Neural cell (in vitro differentiated cells): ENCODE data around the gene COBLL1.

ENCODE experiments used
- EP300 ChIP-seq: fragments of 450-650 bp; conservative IDR thresholded peaks from 2 replicates; pipeline ENCODE4 v1.6.1; 2014; ENCODE audit warnings: antibody characterized with exemption, mild to moderate bottlenecking, moderate library complexity; ENCODE audit not compliant: poor library complexity, severe bottlenecking
- EZH2 ChIP-seq: fragments of 200-600, 300-800 bp; shearing (Covaris generic), sonication (generic); IDR thresholded peaks from 2 replicates; pipeline ENCODE4 v1.6.1; 2014; ENCODE audit warnings: antibody characterized with exemption, low read length, borderline replicate concordance, mild to moderate bottlenecking; ENCODE audit not compliant: insufficient read depth, poor library complexity, severe bottlenecking
- MXI1 ChIP-seq: fragments of 450-650 bp; conservative IDR thresholded peaks from 2 replicates; pipeline ENCODE4 v1.6.1; 2014; ENCODE audit warnings: antibody characterized with exemption, mild to moderate bottlenecking; ENCODE audit not compliant: poor library complexity, severe bottlenecking
- POLR2AphosphoS5 ChIP-seq: IDR thresholded peaks from 2 replicates; pipeline ENCODE4 v1.6.1; 2012
- RAD21 ChIP-seq: fragments of 450-650 bp; conservative IDR thresholded peaks from 2 replicates; pipeline ENCODE4 v1.6.1; 2014; ENCODE audit warnings: antibody characterized with exemption, mild to moderate bottlenecking, moderate library complexity
- REST ChIP-seq: IDR thresholded peaks from 2 replicates; pipeline ENCODE4 v1.6.1; 2012; ENCODE audit warnings: borderline replicate concordance
- SMC3 ChIP-seq: fragments of 450-650 bp; conservative IDR thresholded peaks from 2 replicates; pipeline ENCODE4 v1.6.1; 2014; ENCODE audit warnings: antibody characterized with exemption, mild to moderate bottlenecking, moderate library complexity; ENCODE audit not compliant: poor library complexity
- TAF1 ChIP-seq: IDR thresholded peaks from 2 replicates; pipeline ENCODE4 v1.6.1; 2012; ENCODE audit warnings: low read depth
- TF ChIP-seq, protein P1 (sequence below): fragments of 450-650 bp; IDR thresholded peaks from 2 replicates; pipeline ENCODE4 v1.5.1; 2014; ENCODE audit warnings: antibody characterized with exemption, mild to moderate bottlenecking, moderate library complexity; ENCODE audit not compliant: poor library complexity, severe bottlenecking

- TF ChIP-seq, protein P1, sequence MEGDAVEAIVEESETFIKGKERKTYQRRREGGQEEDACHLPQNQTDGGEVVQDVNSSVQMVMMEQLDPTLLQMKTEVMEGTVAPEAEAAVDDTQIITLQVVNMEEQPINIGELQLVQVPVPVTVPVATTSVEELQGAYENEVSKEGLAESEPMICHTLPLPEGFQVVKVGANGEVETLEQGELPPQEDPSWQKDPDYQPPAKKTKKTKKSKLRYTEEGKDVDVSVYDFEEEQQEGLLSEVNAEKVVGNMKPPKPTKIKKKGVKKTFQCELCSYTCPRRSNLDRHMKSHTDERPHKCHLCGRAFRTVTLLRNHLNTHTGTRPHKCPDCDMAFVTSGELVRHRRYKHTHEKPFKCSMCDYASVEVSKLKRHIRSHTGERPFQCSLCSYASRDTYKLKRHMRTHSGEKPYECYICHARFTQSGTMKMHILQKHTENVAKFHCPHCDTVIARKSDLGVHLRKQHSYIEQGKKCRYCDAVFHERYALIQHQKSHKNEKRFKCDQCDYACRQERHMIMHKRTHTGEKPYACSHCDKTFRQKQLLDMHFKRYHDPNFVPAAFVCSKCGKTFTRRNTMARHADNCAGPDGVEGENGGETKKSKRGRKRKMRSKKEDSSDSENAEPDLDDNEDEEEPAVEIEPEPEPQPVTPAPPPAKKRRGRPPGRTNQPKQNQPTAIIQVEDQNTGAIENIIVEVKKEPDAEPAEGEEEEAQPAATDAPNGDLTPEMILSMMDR: no peak
- TF ChIP-seq MXI1 (no peak), EP300 (no peak), POLR2AphosphoS5 (no peak), REST (no peak), RAD21 (no peak), EZH2 (no peak), TAF1 (no peak), SMC3 (no peak)
These were observed 4.7 kb upstream of the COBLL1 start for GRCh38 chr2:164846276-164846675.
